Glutamatergic neuron (in vitro differentiated cells): ENCODE measurements around the gene OSBPL2. TPM values are rescaled to one million over a fixed set of nuclear protein-coding genes. Genes with fewer than 3 reads are reported as not detected.

Source experiments
- DNase-seq: peaks from one replicate; pipeline ENCODE4 v3.0.0; 2022
- H3K27ac Mint-ChIP-seq: one replicate; pipeline ENCODE4 v1.8.0; 2020; ENCODE audit warnings: mild to moderate bottlenecking, mixed read lengths, inconsistent platforms; ENCODE audit not compliant: unreplicated experiment
- H3K27me3 Mint-ChIP-seq: one replicate; pipeline ENCODE4 v1.8.0; 2020; ENCODE audit warnings: mild to moderate bottlenecking, moderate library complexity, mixed read lengths, inconsistent platforms; ENCODE audit not compliant: unreplicated experiment
- H3K36me3 Mint-ChIP-seq: one replicate; pipeline ENCODE4 v1.8.0; 2020; ENCODE audit warnings: mild to moderate bottlenecking, mixed read lengths, inconsistent platforms; ENCODE audit not compliant: unreplicated experiment
- H3K4me1 Mint-ChIP-seq: one replicate; pipeline ENCODE4 v1.8.0; 2020; ENCODE audit warnings: mild to moderate bottlenecking, low read depth, mixed read lengths, inconsistent platforms; ENCODE audit not compliant: unreplicated experiment
- H3K4me3 Mint-ChIP-seq: one replicate; pipeline ENCODE4 v1.8.0; 2020; ENCODE audit warnings: mild to moderate bottlenecking, mixed read lengths, inconsistent platforms; ENCODE audit not compliant: unreplicated experiment
- H3K9me3 Mint-ChIP-seq: one replicate; pipeline ENCODE4 v1.8.0; 2020; ENCODE audit warnings: mild to moderate bottlenecking, moderate library complexity, mixed read lengths, inconsistent platforms; ENCODE audit not compliant: unreplicated experiment
- CTCF ChIP-seq: fragments of 200-600 bp; sonication (generic); IDR thresholded peaks from one replicate; pipeline ENCODE4 v1.5.0; 2021; ENCODE audit not compliant: partially characterized antibody, unreplicated experiment
- total RNA-seq: library from RNA; stranded (reverse); fragmentation: NEBNext Ultra II Directional; extraction: Animal tissue kit (Norgen Biotek cat#: 25700); gene quantifications from one replicate; pipeline ENCODE4 v1.2.1, GENCODE V29; 2021; ENCODE audit not compliant: unreplicated experiment

OSBPL2 gene
- total RNA-seq, 1 donor from 2014 or later = 42.6 TPM

GRCh38 chr20:62291251-62292066 is 53.1 kb downstream of the OSBPL2 start:
- H3K27ac Mint-ChIP-seq = no peak overlapping the region
- H3K4me1 Mint-ChIP-seq = no peaks in the 10 kb centered on the region
- no peak for TF ChIP-seq CTCF
- no peak for DNase-seq
- H3K27me3 Mint-ChIP-seq = peaks cover 3% of the 10 kb centered on the region
- H3K9me3 Mint-ChIP-seq = no peaks in the 10 kb centered on the region
- H3K4me3 Mint-ChIP-seq = no peak overlapping the region
- no peaks in the 10 kb centered on the region for H3K36me3 Mint-ChIP-seq

GRCh38 chr20:62292108-62292507 is 53.8 kb downstream of the OSBPL2 start:
- no peak overlapping the region for H3K27ac Mint-ChIP-seq
- DNase-seq = no peak
- H3K4me1 Mint-ChIP-seq = no peaks in the 10 kb centered on the region
- H3K27me3 Mint-ChIP-seq = peaks cover 3% of the 10 kb centered on the region
- no peaks in the 10 kb centered on the region for H3K36me3 Mint-ChIP-seq
- TF ChIP-seq CTCF = no peak
- no peak overlapping the region for H3K4me3 Mint-ChIP-seq
- H3K9me3 Mint-ChIP-seq = no peaks in the 10 kb centered on the region

- Mint-ChIP-seq H3K27me3 (peaks cover 3% of the 10 kb centered on the region), H3K36me3 (no peaks in the 10 kb centered on the region), H3K9me3 (no peaks in the 10 kb centered on the region), H3K4me1 (no peaks in the 10 kb centered on the region), H3K27ac (peak overlapping the region; percentile 43), H3K4me3 (no peak overlapping the region)
- no peak for DNase-seq
- TF ChIP-seq CTCF = no peak
Measured at GRCh38 chr20:62293111-62293784, 54.9 kb downstream of the OSBPL2 start.

- H3K4me3 Mint-ChIP-seq = no peak overlapping the region
- H3K9me3 Mint-ChIP-seq = no peaks in the 10 kb centered on the region
- H3K4me1 Mint-ChIP-seq = peaks cover under 1% of the 10 kb centered on the region
- H3K27me3 Mint-ChIP-seq = no peaks in the 10 kb centered on the region
- TF ChIP-seq CTCF = no peak
- no peak overlapping the region for H3K27ac Mint-ChIP-seq
- no peaks in the 10 kb centered on the region for H3K36me3 Mint-ChIP-seq
- DNase-seq = no peak
Measured at GRCh38 chr20:62293946-62294345, 55.6 kb downstream of the OSBPL2 start.

GRCh38 chr20:62294516-62294915 is 56.2 kb downstream of the OSBPL2 start:
- Mint-ChIP-seq H3K9me3 (no peaks in the 10 kb centered on the region), H3K27me3 (no peaks in the 10 kb centered on the region), H3K4me3 (no peak overlapping the region), H3K4me1 (peaks cover 1% of the 10 kb centered on the region), H3K36me3 (no peaks in the 10 kb centered on the region), H3K27ac (no peak overlapping the region)
- DNase-seq = no peak
- no peak for TF ChIP-seq CTCF
